Forelimb muscle (tissue), 1 donor: Measurements from ENCODE around the gene RAPGEF1. TPM values are rescaled to one million over a fixed set of nuclear protein-coding genes. Genes with fewer than 3 reads are reported as not detected.

Experiments used
- DNase-seq: peaks from one replicate; pipeline ENCODE4 v3.0.0-alpha.2; 2013; ENCODE audit warnings: low read depth
- polyA plus RNA-seq: library from polyadenylated mRNA; unstranded; fragments of 120-200 nt; gene quantifications from one replicate; pipeline ENCODE4 v1.2.1, GENCODE V29; 2013; ENCODE audit not compliant: insufficient read length

Gene RAPGEF1
- polyA plus RNA-seq, 1 donor = 90.5 TPM

DNA sequence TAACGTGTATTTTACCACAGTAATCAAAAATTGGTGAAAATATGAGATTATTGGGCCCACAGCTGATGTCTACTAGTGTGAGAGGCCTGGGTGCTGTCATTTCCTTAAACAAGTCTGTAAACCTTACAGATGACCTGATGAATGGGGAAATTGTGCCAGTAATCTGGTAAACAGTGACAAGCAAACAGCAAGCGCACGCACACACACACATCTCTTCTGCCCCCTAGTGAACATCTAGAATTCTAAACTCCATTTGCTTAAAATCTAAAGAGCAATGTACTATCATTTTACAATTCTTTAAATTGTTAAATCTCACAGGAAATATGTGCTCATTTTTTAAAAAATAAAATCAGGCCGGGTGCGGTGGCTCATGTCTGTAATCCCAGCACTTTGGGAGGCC is 7.5 kb upstream of the RAPGEF1 start:
- peak; percentile 38 for DNase-seq

DNA sequence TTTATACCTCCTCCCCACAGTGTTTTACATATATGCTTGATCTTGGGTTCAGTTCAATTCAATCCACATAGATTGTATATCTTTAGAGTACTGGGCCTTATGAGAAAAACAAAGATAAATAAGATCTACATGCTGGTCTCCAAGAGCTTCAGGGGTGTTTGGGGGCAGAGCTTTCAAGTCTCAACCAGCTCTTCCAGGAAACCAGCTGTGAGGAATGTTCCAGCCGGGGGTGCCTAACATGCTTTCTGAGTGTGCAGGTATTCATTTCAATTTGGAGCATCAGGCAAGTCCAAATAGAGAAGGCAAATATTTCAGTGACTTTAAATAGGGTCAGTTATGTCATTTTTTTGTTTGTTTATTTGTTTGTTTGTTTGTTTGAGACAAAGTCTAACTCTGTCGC is 5.7 kb upstream of the RAPGEF1 start:
- DNase-seq = no peak

DNA sequence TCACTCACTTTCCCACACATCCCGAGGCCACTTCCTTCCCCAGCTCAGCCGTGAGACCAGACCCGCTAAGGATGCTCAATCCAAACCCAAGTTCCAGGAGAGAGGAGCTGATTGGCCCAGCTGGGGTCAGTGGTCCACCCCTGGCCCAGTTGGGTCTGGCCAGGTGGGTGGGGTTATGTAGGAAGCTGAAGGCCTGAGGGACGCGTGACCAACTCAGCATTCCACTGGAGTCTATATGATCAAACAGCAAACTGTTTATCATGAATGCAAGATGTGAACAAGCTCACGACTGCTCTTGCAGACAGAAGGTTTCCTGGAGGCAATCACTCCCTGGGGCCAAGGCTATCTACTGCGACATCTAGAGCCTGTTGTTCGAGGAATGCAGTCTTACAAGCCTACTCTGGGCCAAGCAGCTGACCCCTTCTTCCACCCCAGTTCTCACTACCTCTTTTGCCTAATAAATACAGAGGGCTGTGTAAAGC is 4.9 kb upstream of the RAPGEF1 start:
- no peak for DNase-seq

DNA sequence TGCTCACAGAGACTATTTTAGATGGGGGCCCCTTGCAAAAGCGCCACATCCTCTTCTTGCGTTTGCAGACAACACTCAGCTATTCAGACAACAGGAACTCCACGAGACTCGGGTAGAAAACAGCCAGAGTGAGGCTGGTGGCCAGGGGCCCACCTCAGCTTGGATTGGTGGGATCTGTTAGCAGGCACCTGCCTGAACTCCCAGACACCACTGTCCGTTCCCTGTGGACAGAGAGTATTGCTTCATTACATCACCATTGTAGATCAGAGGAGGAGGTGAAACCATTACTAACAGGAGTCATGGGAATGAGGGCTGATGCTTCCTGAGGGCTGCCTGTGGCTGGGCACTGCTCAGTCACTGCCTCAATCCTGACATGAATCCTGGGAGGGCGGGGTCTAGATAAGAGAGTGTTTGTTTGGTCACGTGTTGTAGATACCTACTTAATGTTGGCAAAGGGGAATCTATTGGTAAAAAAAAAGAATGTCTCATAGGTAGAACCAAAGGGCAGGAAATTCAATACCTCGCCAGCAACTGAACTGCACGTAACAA is 4.4 kb upstream of the RAPGEF1 start:
- DNase-seq = no peak

DNA sequence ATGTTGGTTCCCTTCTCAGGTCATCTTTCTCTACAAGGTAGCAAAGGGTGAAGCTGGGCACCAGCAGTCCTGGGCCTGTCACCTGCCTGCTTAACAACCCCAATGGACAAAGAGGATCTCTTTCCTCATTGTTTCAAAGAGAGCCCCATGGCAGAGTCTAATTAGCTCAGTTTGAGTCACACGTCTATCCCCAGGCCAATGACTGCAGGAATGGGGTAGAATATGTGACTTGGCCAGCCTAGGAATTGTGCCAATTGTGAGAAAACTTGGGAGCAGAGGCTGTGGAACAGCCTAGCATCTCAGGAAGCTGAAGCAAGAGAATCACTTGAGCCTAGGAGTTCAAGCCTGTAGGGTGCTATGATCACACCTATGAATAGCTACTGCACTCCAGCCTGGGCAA is 3.6 kb upstream of the RAPGEF1 start:
- no peak for DNase-seq

DNA sequence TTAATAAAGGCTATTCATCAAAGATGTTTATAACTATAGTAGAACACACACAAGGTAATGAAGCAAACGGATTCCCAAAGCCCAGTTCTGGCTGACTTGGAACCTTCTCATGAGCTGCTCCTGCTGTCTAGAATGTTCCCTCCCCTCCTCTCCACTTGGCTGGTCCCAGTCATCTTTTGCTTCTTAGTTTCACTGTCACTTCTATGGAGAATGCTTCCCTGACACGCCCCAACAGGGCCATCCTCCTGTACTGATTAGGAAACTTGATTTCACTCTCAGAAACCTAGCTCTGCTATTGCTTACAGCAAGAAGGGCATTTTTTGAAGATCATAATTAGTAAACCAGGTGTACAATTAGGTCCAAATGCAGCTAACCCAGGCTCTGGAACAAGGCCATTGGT is 3.2 kb upstream of the RAPGEF1 start:
- no peak for DNase-seq

DNA sequence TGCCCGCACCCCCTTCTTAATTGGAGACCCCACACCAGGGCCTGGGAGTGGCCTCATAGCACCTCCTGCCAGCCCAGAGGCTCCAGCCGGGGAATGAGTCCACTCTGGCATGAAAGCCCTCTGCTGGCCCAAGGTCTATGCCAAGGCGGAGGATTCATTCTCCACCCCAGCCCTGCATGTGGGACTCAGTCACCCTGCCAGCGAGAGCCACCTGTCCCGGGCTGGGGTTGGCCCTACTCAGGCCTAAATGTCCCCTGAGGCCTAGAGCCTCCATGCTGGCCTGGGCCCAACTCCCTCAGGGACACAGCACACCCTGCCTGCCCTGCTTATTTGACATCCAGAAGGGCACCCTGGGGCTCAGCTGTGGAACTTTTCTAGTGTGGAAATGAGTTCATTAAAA is 1.0 kb upstream of the RAPGEF1 start:
- no peak for DNase-seq

DNA sequence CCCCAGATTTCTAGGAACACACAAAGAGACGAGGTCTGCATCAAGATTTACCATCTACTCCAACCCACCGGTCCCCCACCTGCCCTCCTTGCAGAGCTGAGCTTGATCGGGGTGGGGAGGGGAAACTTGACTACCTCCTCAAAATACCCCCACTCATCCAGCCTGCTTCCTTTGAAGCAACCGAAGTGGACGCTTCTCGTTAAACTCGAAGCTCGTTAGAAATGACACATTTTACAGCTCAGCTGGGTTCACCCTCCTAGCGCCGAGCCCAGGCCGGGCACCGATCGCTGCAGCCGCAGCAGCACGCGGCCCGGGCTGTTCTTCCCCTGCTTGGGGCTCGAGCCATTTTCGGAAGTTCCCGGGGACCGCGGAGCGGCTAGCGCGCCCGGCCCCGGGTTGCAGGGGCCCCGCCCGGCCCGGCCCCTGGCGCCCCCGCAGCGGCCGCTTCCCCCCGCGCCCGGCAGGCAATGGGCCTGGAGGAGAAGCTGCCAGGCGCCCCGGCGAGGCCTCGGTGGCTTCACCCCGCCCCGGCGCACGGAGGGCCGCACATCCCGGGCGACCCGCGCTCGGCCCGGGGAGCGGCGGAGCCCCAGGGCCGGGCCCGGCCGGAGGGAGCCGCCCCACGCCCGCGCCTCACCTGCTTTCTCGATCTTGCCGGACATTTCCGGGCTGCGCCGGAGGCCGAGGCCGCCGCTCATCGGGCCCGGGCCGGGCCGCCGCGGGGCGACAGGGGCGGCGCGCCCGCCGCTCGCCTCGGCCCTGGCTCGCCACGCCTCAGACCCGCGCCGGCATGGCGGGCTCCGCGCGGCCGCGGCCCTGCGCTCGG is 530 bp downstream of the RAPGEF1 start:
- DNase-seq = no peak

DNA sequence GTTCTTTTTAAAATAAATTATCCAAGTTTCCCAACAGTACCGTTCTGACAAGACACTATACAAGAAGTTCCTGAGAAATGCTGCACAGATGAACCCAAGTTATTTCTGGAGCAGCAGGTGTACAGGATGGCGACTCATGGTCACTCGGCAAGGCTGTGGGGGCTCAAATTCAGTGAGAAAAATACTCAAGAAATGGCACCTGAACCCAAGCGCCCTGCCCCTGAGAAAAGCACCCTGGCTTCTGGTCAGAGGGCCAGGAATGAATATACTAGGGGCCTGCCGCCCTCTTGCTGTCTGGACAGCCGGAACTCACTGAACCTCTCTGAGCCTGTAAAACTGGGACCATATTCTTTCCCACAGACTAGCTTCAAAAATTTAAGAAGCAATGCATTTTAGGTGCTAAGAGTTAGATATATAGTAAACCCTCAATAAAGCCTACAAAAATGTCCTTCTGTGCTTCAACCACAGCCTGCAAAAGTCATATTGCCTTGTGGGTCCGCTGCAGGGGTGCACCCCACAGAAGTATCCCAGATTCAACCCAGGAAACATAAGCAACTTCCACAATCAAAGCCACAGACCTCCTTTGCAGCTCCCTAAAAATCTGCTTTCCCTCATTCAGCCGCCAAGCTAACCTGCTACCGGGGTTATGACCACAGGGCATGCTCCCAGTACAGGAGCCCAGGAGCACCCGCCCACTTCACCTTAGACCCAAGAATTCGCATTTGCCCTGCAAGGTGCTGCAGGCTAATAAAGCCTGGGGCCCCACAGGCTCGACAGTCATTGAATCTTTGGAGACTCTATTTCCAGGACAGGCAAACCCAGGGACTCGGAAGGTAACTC is 1.4 kb downstream of the RAPGEF1 start:
- DNase-seq = no peak

DNA sequence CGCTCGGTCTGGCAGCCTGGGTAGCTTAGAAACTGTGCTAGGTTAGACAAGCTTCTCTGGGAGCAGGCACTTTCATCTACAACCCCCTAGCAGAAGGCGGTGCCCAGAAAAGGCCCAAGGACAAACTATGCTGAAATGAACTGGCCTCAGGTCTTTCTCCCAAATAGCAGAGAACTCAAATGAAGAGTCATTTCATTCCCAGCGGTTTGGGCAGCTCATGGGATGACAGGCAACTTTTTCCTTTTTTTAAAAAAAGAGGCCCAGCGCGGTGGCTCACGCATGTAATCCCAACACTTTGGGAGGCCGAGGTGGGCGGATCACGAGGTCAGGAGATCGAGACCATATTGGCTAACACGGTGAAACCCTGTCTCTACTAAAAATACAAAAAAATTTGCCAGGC is 2.5 kb downstream of the RAPGEF1 start:
- DNase-seq = no peak

DNA sequence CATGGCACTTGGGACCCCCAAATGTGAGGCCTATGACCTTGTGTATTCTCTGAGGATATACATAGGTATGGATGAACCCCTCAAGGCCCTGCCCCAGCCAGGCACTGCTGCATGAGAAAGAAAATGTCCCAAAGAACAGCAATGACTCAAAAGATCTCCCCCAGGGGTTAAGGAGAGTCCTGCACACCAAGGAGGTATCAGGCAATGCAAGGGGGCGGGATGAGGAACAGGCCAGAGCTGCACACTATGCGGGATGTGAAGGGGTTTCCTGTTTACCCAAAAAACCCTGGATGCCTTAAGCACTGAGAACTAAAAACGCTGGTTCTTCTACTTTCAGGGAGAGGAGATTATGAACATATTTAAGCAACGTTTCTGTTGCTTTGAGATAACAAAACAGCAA is 3.4 kb downstream of the RAPGEF1 start:
- DNase-seq = no peak

DNA sequence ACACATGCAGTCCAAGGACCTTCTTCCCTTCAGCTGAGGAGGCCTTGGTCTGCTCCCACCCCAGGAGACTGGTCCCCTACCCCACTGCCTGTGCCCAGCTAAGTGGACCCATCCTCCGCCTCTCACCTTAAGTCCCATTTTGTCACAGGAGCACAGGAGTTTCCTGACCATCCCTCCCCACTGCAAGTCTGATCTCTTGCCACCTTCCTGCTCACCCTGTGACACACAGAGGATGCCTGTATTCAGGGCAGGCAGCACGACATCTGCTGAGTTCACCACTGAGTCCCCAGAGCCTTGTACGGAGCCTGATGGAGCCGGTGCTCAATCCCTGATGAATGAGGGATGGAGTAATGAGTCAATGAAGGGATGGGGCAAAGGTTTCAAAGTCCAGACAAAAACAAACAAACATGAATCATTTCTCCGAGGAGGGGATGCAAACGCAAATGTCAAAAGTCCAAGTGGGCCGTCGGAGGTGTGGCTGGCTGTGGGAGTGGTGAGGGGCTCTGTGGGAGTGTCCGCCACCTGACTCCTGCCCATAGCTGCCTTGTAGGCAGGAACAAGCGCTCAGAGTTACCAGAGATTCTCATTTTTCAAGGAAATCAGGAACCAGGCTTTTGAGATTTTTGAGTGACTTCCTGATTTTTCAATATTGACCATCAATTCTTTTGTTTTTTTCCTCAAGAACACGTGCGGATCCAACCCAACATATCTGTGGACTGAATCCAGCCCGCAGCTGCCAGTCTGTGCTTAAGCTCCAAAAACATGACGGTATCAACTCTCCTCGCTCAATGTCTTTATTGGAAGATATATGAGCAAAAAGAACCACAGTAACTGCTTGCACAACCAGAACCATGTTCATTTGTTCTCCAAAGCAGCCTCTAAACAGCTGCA is 4.4 kb downstream of the RAPGEF1 start:
- DNase-seq = no peak

DNA sequence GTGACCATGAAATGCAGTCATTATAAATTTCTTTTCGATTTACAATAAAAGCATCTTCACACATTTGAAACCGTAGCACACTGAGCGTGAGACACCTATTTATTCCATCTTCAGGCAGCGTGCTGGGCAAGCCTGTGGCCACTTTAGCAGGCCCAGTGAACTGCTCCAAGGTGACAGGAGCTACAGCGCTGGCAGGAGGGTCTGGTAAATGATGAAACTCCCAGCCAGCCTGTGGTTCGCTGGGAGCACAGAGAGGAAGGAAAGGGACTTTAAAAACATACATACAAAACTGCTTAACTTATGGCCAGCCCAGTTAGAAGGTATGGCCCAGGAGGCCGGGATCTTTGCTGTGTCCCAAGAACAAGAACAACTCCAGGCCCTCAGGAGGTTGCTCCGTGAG is 5.1 kb downstream of the RAPGEF1 start:
- no peak for DNase-seq

DNA sequence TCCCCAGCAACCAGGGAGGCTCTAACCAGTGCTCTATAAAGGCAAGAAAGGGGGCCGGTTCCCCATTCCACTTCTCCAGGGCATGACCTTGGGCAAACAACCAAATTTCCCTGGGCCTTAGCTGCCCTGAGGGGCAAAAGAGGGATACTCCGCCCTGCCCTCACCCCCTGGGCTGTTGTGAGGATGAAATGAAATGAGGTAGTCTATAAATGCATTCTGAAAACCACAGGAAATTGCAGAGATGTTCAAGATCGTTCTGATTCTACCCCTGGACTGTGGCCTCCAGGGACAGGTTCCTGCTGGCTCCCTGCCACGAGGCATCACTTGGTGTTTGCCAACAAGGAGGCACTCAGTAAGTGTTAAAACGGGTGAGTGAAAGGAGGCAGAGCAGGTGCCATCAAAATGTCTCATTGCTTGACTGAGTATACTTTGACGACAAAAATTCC is 5.7 kb downstream of the RAPGEF1 start:
- DNase-seq = no peak

DNA sequence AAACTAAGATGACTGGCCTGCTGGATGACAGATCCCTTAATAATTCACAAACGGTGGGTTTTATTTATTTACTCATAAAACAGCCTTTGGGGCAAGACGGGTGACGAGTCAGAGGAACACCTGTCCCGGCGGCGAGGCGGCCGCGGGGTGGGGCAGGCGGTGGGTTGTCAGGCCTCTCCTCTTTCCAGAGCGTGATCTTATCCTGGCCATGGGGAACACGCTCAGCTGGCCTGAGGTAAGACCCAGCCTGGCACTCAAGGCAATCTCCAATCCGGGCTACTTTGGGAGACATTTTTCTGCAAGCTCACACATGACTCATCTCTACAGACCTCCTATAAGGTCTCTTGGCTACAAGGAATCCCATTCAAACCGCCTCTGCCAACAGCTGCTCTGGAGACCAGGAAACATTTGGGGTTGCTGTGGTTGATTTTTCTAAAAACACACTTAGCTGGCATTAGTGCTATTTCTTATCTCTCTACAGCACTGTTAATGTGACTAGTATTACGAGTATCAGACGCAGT is 6.3 kb downstream of the RAPGEF1 start:
- DNase-seq = no peak

DNA sequence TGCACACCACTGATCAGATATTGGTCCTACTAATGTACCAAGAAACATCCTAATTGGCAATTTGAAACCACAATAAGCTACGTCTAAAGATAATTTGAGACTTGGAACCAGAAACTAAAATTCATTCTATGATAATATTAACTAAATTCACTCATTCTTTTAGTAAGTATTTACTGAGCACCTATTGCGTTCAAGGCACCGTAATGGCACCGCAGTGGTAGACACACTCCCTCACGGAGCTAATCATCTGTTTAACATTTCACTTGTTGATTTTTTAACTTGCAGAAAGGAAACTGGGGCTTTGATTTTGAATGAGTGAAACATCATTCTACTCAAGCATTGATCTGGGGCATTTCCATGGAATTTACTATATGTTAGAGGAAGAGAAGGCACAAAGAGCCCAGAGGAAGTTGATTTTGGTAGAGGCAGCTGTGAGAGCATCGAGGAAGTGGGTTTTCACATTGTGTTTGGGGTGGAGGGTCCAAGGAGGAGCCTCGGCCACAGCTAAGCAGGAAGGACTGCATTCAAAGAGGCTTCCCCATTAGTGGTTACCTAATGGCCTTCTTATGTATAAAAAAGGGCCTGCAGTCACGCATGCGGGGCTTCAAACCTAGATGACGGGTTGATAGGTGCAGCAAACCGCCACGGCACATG is 7.1 kb downstream of the RAPGEF1 start:
- no peak for DNase-seq

DNA sequence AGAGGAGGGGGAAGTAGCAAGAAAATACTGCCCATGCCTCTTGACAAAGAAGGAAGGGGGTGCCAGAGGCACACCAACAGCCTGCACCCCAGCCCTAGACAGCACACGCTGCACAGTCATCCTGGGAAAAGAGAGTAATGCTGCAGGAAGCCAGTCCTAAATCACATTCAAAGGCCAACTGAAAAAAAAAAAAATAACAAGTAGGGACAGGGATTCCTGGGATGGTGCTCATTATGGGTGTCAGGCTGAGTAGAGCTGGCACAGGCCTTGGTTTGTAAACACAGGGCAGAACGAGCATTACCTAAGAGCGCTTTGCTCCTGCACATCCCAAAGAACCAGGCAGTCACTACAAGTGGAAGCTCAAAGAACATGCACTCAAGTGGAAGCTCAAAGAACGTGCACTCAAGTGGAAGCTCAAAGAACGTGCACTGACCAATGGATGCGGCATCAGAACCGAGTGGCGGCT is 7.8 kb downstream of the RAPGEF1 start:
- no peak for DNase-seq

DNA sequence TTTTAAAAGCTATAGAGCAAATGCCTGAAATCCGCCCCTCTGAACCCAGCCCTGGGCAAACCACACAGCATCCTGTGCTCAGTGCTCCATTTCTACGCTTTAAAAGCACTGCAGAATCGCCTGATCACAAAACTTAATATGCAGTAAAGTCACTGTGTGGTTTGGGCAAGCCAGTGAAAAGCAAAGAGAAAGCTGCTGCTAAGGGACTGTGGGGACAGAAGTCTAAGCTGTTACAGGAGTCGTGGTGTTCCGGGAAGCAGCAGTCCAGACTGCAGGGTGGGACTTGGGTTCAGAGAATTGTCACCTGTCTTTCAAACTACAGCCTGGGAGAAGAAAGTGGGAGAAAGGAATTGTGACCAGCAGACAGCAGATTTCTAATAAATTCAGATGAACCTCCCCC is 8.2 kb downstream of the RAPGEF1 start:
- DNase-seq = no peak

DNA sequence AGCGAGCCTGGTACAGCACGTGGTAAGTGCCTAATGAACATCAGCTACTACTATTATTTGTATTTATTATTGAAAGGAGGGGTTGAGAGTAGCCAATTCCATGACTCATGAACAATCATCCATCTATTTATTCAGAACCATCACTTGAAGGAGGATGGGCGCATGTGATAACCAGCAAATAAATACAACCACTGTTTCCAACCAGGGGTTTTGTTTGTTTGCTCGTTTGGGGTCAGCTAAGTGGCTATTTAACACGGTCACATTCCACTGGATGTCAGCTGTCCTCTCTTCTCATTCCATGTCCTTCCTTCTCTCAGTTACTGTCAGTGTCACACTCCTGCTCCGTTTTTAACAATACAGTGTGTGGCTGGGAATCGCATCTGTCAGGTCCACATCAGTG is 8.6 kb downstream of the RAPGEF1 start:
- DNase-seq = no peak

DNA sequence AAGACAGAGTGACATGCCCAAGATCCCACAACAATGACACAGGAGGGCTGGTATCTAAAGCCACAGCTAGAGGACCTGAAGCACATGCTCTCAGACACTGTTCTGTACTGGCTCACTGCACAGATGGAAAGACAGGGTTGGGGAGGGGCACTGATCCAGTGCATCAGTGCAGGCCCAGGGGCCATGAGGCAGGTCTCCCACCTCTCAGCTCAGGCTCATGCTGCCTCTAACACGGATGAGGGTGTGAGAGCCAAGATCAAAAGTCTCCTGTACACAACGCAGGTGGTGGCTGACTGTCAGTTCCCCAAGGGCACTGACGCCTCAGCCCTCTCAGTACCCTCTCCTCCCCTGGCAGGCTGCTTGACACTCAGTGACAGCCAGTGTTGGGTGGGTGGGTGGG is 10.9 kb downstream of the RAPGEF1 start:
- no peak for DNase-seq

DNA sequence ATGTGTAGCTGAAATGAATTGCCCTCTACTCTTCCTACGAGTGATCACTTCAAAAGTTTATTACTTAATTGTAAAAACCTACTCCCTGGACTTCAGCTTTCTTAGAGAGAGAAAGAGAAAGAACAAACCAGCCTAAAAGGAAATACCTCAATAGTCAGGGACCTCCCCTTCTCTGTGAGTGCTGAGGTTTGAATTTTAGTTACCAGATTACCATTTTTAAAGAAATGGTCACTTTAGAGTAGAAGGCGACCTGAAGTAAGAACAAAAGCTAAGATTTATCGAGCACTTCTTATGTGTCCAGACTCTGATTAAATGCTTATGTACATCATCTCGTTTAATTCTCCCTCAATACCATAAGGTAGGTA is 11.3 kb downstream of the RAPGEF1 start:
- DNase-seq = no peak
